OCI-LY7 (cell line): ENCODE data around the gene PIK3R4. TPM values are rescaled to one million over a fixed set of nuclear protein-coding genes. Genes with fewer than 3 reads are reported as not detected.

Source experiments
- BruUV-seq: library from RNA; stranded (reverse); fragments of 400-500 nt; replicated peaks from 2 replicates; lab custom pipeline; 2021; lab: Mats Ljungman, UMichigan
- CTCF ChIA-PET: fragments of 300-600 bp; sonication (Branson Sonifier 250); formaldehyde crosslinking; loops from one replicate; lab custom pipeline; 2022; ENCODE audit warnings: antibody characterized with exemption; ENCODE audit not compliant: unreplicated experiment; lab: Charles Lee
- POLR2A ChIA-PET: fragments of 300-600 bp; sonication (Branson Sonifier 250); formaldehyde crosslinking; loops from one replicate; lab custom pipeline; 2022; ENCODE audit warnings: antibody characterized with exemption; lab: Charles Lee
- DNase-seq: peaks from one replicate; pipeline ENCODE4 v3.0.0-alpha.2; 2015; ENCODE audit warnings: low spot score
- H2AFZ ChIP-seq: fragments of 200-600 bp; sonication (generic), shearing (Covaris generic); 2 replicates; pipeline ENCODE4 v1.6.1; 2014; ENCODE audit warnings: mild to moderate bottlenecking, antibody characterized with exemption, low read length, moderate library complexity
- H3K27ac ChIP-seq: fragments of 200-600 bp; sonication (generic); 2 replicates; pipeline ENCODE4 v1.5.1; 2014; ENCODE audit warnings: mixed run types, low read depth, mild to moderate bottlenecking, moderate library complexity, low read length, inconsistent platforms; ENCODE audit not compliant: poor library complexity, severe bottlenecking
- H3K36me3 ChIP-seq: fragments of 200-600 bp; sonication (generic); 2 replicates; pipeline ENCODE4 v1.6.1; 2014; ENCODE audit warnings: mild to moderate bottlenecking, antibody characterized with exemption, low read length, moderate library complexity, mixed read lengths; ENCODE audit not compliant: insufficient read depth
- H3K4me1 ChIP-seq: fragments of 200-600 bp; sonication (generic); 2 replicates; pipeline ENCODE4 v1.5.1; 2014; ENCODE audit warnings: mild to moderate bottlenecking, low read length; ENCODE audit not compliant: insufficient read depth, poor library complexity, severe bottlenecking
- H3K4me2 ChIP-seq: fragments of 200-600 bp; sonication (generic); 2 replicates; pipeline ENCODE4 v1.6.1; 2014; ENCODE audit warnings: mild to moderate bottlenecking, low read length
- H3K4me3 ChIP-seq: fragments of 200-600 bp; sonication (generic); 2 replicates; pipeline ENCODE4 v1.5.1; 2014; ENCODE audit warnings: mild to moderate bottlenecking, low read depth, low read length; ENCODE audit not compliant: poor library complexity, severe bottlenecking
- H3K79me2 ChIP-seq: fragments of 200-600 bp; sonication (generic); 2 replicates; pipeline ENCODE4 v1.6.1; 2016; ENCODE audit warnings: low read depth, mild to moderate bottlenecking, low read length, moderate library complexity, mixed read lengths; ENCODE audit not compliant: insufficient read depth
- H3K9me2 ChIP-seq: fragments of 200-600 bp; sonication (generic); 2 replicates; pipeline ENCODE4 v1.6.1; 2016; ENCODE audit warnings: mild to moderate bottlenecking, low read length, mixed read lengths; ENCODE audit not compliant: insufficient read depth
- H3K9me3 ChIP-seq: fragments of 200-600 bp; sonication (generic); 2 replicates; pipeline ENCODE4 v1.6.1; 2014; ENCODE audit warnings: mild to moderate bottlenecking, mixed run types, low read length, mixed read lengths
- H4K20me1 ChIP-seq: fragments of 200-600 bp; sonication (generic); 2 replicates; pipeline ENCODE4 v1.6.1; 2014; ENCODE audit warnings: mild to moderate bottlenecking, antibody characterized with exemption, low read length, moderate library complexity, mixed read lengths; ENCODE audit not compliant: insufficient read depth
- EZH2phosphoT487 ChIP-seq: fragments of 200-600 bp; sonication (generic); IDR thresholded peaks from 2 replicates; pipeline ENCODE4 v1.6.1; 2018; ENCODE audit warnings: low read depth, borderline replicate concordance, mild to moderate bottlenecking, mixed run types, antibody characterized with exemption, low read length, moderate library complexity, mixed read lengths
- intact Hi-C: fragments of 100-400 bp; cut with micrococcal nuclease; formaldehyde crosslinking; loops from one replicate; pipeline ENCODE4 v1.10.0; 2022; ENCODE audit not compliant: unreplicated experiment
- total RNA-seq, 2 experiments: library from RNA; depleted of rRNA in 1 of 2; stranded (reverse); fragments of >200 nt in 1 of 2; shearing (Covaris generic) in 1 of 2; gene quantifications; 2 replicates each; pipeline ENCODE4 v1.2.3, GENCODE V29; 2014 to 2022
- TF ChIP-seq, protein P1 (sequence below): fragments of 200-600 bp; sonication (generic); conservative IDR thresholded peaks from 2 replicates; pipeline ENCODE4 v1.5.1; 2014; ENCODE audit warnings: mild to moderate bottlenecking, antibody characterized with exemption, low read length, moderate library complexity, mixed read lengths

PIK3R4 gene
- total RNA-seq, 2 experiments from 2014 or later, result 28.7 to 30.3 TPM

DNA sequence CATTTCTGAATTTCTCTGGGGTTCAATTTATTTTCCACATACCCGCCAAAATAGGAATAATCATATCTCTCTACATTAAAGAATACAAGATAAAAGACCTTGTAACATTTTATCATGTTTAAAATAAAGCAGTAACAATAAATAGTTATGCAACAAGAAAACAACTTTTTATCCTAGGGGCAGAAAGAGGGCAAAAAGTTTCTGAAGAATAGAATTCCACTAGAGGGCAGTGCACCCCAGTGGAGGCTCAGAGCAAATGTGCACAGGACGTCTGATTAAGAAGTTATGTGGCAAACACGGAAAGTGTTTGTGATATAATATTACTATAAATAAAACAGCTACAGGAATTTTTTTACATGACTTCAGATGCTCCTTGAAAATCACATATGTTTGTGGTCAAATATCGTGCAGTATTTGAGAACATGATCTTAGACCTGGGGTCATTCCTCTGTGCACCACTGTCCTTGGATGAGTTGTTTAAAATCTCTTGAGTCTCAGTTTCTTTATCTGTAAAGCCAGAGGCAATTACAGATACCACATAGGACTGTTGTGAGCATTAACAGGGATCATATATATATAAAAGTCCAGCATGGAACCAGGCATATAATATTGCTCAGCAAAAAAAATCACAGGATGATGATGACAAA, 13.2 kb upstream of the PIK3R4 start:
- no peaks in the 10 kb centered on the region for H3K9me2 ChIP-seq

DNA sequence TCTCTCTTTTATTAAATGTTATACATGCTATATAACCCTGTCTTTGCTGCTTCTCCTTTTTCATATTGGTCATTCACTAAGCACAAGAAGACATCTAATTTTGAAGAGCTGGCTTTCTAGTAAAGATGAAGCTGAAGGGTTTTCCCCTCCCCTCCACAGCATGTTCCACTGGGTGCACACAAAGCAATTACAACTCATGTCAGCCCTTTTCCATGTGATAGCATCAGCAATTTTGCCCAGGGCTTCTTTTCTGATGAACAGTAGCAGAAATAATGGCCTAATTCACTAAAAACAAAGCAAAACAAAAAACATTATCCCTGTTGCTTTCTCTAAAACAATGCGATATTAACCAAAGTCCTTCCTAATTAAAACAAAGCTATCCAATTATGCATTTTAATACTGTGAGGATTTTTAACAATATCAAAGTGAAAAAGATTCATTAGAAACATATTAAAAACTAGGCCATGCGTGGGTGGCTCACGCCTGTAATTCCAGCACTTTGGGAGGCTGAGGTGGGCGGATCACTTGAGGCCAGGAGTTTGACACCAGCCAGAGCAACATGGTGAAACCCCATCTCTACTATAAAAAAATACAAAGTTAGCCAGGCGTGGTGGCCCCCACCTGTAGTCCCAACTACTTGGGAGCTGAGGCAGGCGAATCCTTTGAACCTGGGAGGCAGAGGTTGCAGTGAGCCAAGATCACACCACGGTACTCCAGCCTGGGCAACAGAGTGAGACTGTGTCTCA, 12.2 kb upstream of the PIK3R4 start:
- intact Hi-C loops, result loop anchor here (2.0 kb wide), 1 partner anchor 134 kb away; no protein-coding TSS in a partner anchor
- no peak overlapping the region for H3K27ac ChIP-seq
- no peak overlapping the region for H2AFZ ChIP-seq
- H3K4me2 ChIP-seq, result no peak overlapping the region
- H3K36me3 ChIP-seq, result no peaks in the 10 kb centered on the region
- CTCF ChIA-PET, result no interaction called here
- no TSS peak for BruUV-seq
- H4K20me1 ChIP-seq, result no peaks in the 10 kb centered on the region
- H3K9me3 ChIP-seq, result no peaks in the 10 kb centered on the region
- no peaks in the 10 kb centered on the region for H3K9me2 ChIP-seq
- DNase-seq, result no peak
- POLR2A ChIA-PET, result interaction anchor here (0.6 to 1.2 kb wide), 6 partner anchors 11 to 1592 kb away, joined by 3 to 4 read pairs (median 4); no protein-coding TSS in a partner anchor
- no peak for TF ChIP-seq EZH2phosphoT487
- TF ChIP-seq, protein P1, sequence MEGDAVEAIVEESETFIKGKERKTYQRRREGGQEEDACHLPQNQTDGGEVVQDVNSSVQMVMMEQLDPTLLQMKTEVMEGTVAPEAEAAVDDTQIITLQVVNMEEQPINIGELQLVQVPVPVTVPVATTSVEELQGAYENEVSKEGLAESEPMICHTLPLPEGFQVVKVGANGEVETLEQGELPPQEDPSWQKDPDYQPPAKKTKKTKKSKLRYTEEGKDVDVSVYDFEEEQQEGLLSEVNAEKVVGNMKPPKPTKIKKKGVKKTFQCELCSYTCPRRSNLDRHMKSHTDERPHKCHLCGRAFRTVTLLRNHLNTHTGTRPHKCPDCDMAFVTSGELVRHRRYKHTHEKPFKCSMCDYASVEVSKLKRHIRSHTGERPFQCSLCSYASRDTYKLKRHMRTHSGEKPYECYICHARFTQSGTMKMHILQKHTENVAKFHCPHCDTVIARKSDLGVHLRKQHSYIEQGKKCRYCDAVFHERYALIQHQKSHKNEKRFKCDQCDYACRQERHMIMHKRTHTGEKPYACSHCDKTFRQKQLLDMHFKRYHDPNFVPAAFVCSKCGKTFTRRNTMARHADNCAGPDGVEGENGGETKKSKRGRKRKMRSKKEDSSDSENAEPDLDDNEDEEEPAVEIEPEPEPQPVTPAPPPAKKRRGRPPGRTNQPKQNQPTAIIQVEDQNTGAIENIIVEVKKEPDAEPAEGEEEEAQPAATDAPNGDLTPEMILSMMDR, result no peak
- H3K4me3 ChIP-seq, result no peak overlapping the region
- H3K79me2 ChIP-seq, result no peaks in the 10 kb centered on the region
- H3K4me1 ChIP-seq, result no peaks in the 10 kb centered on the region

More for the DNA sequence above, 13.2 kb upstream of the PIK3R4 start:
- Histone ChIP-seq H3K27ac (no peak overlapping the region), H3K9me3 (no peaks in the 10 kb centered on the region), H3K36me3 (no peaks in the 10 kb centered on the region), H4K20me1 (no peaks in the 10 kb centered on the region), H3K4me1 (no peaks in the 10 kb centered on the region), H3K79me2 (no peaks in the 10 kb centered on the region), H3K4me2 (no peak overlapping the region), H2AFZ (no peak overlapping the region), H3K4me3 (no peak overlapping the region)
- no TSS peak for BruUV-seq
- TF ChIP-seq, protein P1, result peak; percentile 98
- TF ChIP-seq EZH2phosphoT487, result no peak
- ChIA-PET CTCF (interaction anchor here (1.0 kb wide), 1 partner anchor 133 kb away, joined by 3 read pairs; no protein-coding TSS in a partner anchor), POLR2A (interaction anchor here (0.6 to 1.2 kb wide), 4 partner anchors 48 to 1591 kb away, joined by 3 to 4 read pairs (median 3); no protein-coding TSS in a partner anchor)
- intact Hi-C loops, result loop anchor here (2.0 kb wide), 1 partner anchor 133 kb away; no protein-coding TSS in a partner anchor
- DNase-seq, result peak; percentile 64
